ENCODE results near the gene IVNS1ABP. TPM values are rescaled to one million over a fixed set of nuclear protein-coding genes. Genes with fewer than 3 reads are reported as not detected.
"Not testable (repeated sequence)": the region's sequence is repeated elsewhere in the genome, so short reads cannot be mapped to it uniquely, and the experiment has no call there.

Gene IVNS1ABP
- total RNA-seq, result 100 to 1,000 TPM in 3 of 4 donors, 10 to 100 TPM in 1; 50.5 to 174 (median 133) TPM

DNA sequence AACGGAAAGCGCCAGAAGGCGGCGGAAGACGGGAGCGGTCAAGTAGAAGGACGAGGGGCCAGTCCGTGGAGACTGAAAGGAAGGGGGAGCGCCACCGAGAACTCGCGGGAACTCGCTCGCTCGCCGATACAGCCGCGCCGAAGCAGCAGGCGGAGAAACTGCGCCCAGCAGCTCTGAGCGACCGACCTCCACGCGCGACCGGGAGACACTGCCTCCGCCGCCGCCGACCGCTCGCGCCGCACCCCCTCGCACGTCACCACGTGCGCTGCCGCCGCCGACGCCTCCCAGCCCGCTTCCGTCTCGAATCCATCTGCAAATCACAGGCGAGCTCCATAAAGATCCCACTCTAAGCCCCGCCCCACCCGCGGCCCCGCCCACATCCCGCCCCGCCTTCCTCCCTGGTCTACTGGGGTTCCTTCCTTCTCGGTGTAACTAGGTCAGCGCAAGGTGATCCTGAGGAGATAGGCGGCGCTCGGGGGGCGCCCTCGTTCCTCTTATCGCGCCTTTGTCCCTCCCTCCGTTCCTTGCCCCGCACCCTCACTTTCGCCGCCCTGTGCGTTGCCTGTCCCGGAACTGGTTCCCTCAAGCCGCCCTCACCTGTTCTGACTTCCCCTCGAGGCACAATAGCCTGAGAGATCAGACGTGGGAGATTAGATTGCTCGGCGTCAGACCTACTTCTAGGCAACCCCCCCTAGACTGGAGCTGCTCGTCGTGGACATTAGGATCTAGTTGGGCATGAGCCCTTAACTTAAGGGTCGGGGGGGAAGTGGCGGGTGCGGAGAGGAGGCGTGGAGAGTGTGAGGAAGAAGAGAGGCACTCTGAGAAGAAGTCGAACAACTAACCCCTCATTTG lies at the start of gene IVNS1ABP:
Gene IVNS1ABP (minus strand): TSS at position 210 of the 852 bp plus-strand sequence. CDS start 7,750 bp downstream, outside the sequence.
- peak; percentile 96 for DNase-seq
- peaks cover 4 to 47% (median 41%) of the 10 kb centered on the region in 4 donors for H3K4me1 ChIP-seq
- H3K27me3 ChIP-seq, result no peaks in the 10 kb centered on the region
- in situ Hi-C loops (cut with MboI; ENCODE audit: low pct_ligation_motif_present in 1 of 4, low pct_unique_long_range_greater_than_20kb in 1 of 4, low sequenced_read_pairs in 3 of 4), result loop anchor here in 1 of 4 donors (10.0 kb wide), 1 partner anchor 162 kb away; the partner anchor contains the start of genes SWT1 and TRMT1L
- no peaks in the 10 kb centered on the region for H3K9me3 ChIP-seq
- H3K27ac ChIP-seq, result peak within 1 kb of the TSS; percentile 94 to 99 (median 98)
- H3K4me3 ChIP-seq, result peak within 1 kb of the TSS; percentile 80 to 93 (median 86)
- WGBS, 2 donors (ENCODE audit: low coverage in 1 of 2), result 2 to 5% methylated on average over 16 to 74 of the region's 80 CpGs
- intact Hi-C loops (cut with DNase I; ENCODE audit: low total_unique reads), result no loop called here
- H3K36me3 ChIP-seq, result no peaks in the 10 kb centered on the region
- TF ChIP-seq POLR2AphosphoS5 (IDR thresholded peaks at IDR 0.05) (peak; percentile 96 to 99 (median 99)), POLR2A (IDR thresholded peaks at IDR 0.05) (peak; percentile 99), EP300 (IDR thresholded peaks at IDR 0.05; ENCODE audit: low read depth) (no peak), CTCF (IDR thresholded peaks at IDR 0.05) (peak in 3 of 5 experiments; percentile 17 to 29 (median 26))

GRCh38 chr1:185365951-185366350 lies 48.9 kb upstream of the IVNS1ABP start:
- H3K4me3 ChIP-seq, result no peak overlapping the region
- H3K27me3 ChIP-seq, result no peaks in the 10 kb centered on the region
- no peaks in the 10 kb centered on the region for H3K36me3 ChIP-seq
- 74 to 76% methylated on average over 3 of the region's 3 CpGs for WGBS, 2 donors (ENCODE audit: low coverage in 1 of 2)
- intact Hi-C loops (cut with DNase I; ENCODE audit: low total_unique reads), result no loop called here
- peaks cover 0 to 27% (median 3%) of the 10 kb centered on the region in 4 donors for H3K4me1 ChIP-seq
- H3K27ac ChIP-seq, result peak overlapping the region in 2 of 4 donors; percentile 42 to 72
- TF ChIP-seq POLR2A (IDR thresholded peaks at IDR 0.05), result no peak
- no peak for TF ChIP-seq CTCF (IDR thresholded peaks at IDR 0.05)
- no peak for TF ChIP-seq POLR2AphosphoS5 (IDR thresholded peaks at IDR 0.05)
- TF ChIP-seq EP300 (IDR thresholded peaks at IDR 0.05; ENCODE audit: low read depth), result no peak
- in situ Hi-C loops (cut with MboI; ENCODE audit: low pct_ligation_motif_present in 1 of 4, low pct_unique_long_range_greater_than_20kb in 1 of 4, low sequenced_read_pairs in 3 of 4), result no loop called here
- H3K9me3 ChIP-seq, result peaks cover 0 to 6% of the 10 kb centered on the region in 2 donors
- no peak for DNase-seq

DNA sequence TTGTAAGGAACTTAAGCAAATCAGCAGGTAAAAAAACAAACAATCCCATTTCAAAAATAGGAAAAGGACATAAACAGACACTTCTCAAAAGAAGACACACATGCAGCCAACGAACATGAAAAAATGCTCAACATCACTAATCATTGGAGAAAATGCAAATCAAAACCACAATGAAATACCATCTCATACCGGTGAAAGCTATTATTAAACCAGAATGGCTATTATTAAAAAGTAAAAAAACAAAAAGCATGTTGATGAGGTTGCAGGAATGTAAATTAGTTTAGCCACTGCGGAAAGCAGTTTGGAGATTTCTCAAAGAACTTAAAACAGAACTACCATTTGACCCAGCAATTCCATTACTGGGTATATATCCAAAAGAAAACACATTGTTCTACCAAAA lies 47.5 kb upstream of the IVNS1ABP start:
- H3K9me3 ChIP-seq; in situ Hi-C loops (cut with MboI; ENCODE audit: low pct_ligation_motif_present in 1 of 4, low pct_unique_long_range_greater_than_20kb in 1 of 4, low sequenced_read_pairs in 3 of 4); DNase-seq; H3K27me3 ChIP-seq; H3K36me3 ChIP-seq; H3K27ac ChIP-seq; intact Hi-C loops (cut with DNase I; ENCODE audit: low total_unique reads); H3K4me3 ChIP-seq: not testable (repeated sequence)
- peaks cover 0 to 27% (median 3%) of the 10 kb centered on the region in 4 donors for H3K4me1 ChIP-seq
- 81 to 89% methylated on average over 3 of the region's 3 CpGs for WGBS, 2 donors (ENCODE audit: low coverage in 1 of 2)

DNA sequence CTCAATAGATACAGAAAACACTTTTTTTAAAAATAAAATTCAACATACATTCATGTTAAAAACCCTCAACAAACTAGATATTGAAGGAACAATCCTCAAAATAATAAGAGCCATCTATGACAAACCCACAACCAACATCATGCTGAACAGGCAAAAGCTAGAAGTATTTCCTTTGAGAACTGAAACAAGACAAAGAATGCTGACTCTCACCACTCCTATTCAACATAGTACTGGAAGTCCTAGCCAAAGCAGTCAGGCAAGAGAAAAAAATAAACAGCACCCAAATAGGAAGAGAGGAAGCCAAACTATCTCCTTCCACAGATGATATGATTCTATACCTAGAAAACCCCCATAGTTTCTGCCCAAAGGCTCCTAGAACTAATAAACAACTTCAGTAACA lies 46.2 kb upstream of the IVNS1ABP start:
- TF ChIP-seq CTCF (IDR thresholded peaks at IDR 0.05), result no peak
- no peak for TF ChIP-seq POLR2AphosphoS5 (IDR thresholded peaks at IDR 0.05)
- no peak for TF ChIP-seq EP300 (IDR thresholded peaks at IDR 0.05; ENCODE audit: low read depth)
- no peak for TF ChIP-seq POLR2A (IDR thresholded peaks at IDR 0.05)
- H3K4me3 ChIP-seq, result no peak overlapping the region
- no peaks in the 10 kb centered on the region for H3K36me3 ChIP-seq
- H3K27me3 ChIP-seq, result no peaks in the 10 kb centered on the region
- peaks cover 0 to 18% (median 3%) of the 10 kb centered on the region in 4 donors for H3K4me1 ChIP-seq
- peaks cover 0 to 6% of the 10 kb centered on the region in 2 donors for H3K9me3 ChIP-seq
- no peak for DNase-seq
- in situ Hi-C loops (cut with MboI; ENCODE audit: low pct_ligation_motif_present in 1 of 4, low pct_unique_long_range_greater_than_20kb in 1 of 4, low sequenced_read_pairs in 3 of 4) (no loop called here), intact Hi-C loops (cut with DNase I; ENCODE audit: low total_unique reads) (no loop called here)
- H3K27ac ChIP-seq, result no peak overlapping the region
